Measurements from ENCODE around the gene LMF1. TPM values are rescaled to one million over a fixed set of nuclear protein-coding genes. Genes with fewer than 3 reads are reported as not detected.
A peak's percentile ranks its signal among the peaks of the same experiment; 100 is the strongest.

LMF1 gene
- total and polyA plus RNA-seq, 2 of the 13 experiments (the other 11 are each of a cell fraction or from before 2014, with no cell fraction given), result 6.8 to 8.5 TPM

DNA sequence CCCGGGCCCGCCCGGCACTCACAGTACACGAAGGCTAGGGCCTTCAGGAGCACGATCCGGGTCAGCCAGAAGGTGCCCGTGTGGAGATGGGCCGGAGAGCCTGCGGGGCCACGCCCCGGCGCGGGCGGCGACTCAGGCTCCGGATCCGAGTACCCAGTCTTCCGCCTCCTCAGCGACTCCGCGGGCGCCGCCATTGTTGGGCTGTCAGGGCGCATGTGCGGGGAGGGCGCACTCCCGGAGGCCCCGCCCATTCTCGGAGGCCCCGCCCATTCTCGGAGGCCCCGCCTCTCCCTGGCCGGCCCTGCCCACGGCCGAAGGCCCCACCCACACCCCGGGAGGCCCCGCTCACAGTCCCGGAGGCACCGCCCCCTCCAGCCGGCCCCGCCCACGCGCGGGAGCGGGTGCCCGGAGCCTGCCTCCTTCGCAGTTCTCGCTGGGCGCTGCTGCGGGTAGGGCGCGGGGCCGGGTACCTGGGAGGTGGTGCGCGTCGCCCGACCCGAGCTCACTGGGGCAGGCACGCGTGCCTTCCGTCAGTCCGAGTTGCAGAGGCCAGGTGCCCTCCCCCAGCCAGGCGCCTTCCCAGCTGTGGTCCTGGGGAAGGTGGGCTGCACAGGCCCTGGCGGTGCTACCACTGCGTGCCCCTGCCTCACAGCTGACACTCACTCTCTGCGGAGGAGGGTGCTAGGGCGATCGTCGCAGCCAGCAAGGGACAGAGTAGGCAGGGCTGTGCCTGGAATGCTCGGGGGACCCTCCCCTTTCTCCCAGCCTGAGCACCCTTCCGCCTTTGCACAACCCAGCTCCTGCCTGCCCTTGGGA is at the start of gene LMF1 (continued):
- TF ChIP-seq, protein P1, sequence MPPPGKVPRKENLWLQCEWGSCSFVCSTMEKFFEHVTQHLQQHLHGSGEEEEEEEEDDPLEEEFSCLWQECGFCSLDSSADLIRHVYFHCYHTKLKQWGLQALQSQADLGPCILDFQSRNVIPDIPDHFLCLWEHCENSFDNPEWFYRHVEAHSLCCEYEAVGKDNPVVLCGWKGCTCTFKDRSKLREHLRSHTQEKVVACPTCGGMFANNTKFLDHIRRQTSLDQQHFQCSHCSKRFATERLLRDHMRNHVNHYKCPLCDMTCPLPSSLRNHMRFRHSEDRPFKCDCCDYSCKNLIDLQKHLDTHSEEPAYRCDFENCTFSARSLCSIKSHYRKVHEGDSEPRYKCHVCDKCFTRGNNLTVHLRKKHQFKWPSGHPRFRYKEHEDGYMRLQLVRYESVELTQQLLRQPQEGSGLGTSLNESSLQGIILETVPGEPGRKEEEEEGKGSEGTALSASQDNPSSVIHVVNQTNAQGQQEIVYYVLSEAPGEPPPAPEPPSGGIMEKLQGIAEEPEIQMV (CRISPR knock-in tag; IDR thresholded peaks at IDR 0.05; ENCODE audit: low read depth), result no peak
- TF ChIP-seq, protein P2, sequence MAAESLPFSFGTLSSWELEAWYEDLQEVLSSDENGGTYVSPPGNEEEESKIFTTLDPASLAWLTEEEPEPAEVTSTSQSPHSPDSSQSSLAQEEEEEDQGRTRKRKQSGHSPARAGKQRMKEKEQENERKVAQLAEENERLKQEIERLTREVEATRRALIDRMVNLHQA (CRISPR knock-in tag; IDR thresholded peaks at IDR 0.05), result no peak
- TF ChIP-seq ZNF678 (CRISPR knock-in tag; IDR thresholded peaks at IDR 0.05) (0 out of 2 replicates have a peak, but pooled peaks have one; percentile 67), KAT8 (CRISPR knock-in tag; IDR thresholded peaks at IDR 0.05) (peak; percentile 76), HIVEP1 (CRISPR knock-in tag; IDR thresholded peaks at IDR 0.05) (peak; percentile 42; the same call in 1 of the 2 replicates), ZFP1 (CRISPR knock-in tag; IDR thresholded peaks at IDR 0.05) (no peak), POLR2AphosphoS5 (IDR thresholded peaks at IDR 0.05; ENCODE audit: low read depth, low read length) (peak; percentile 77), ZNF7 (CRISPR knock-in tag; IDR thresholded peaks at IDR 0.05) (peak; percentile 87), FOXO1 (CRISPR knock-in tag; IDR thresholded peaks at IDR 0.05) (peak; percentile 70), SAP130 (CRISPR knock-in tag; IDR thresholded peaks at IDR 0.05; ENCODE audit: low read depth) (peak; percentile 71), ZBTB49 (CRISPR knock-in tag; IDR thresholded peaks at IDR 0.05; ENCODE audit: borderline replicate concordance) (no peak), TRIM24 (CRISPR knock-in tag; IDR thresholded peaks at IDR 0.05) (peak; percentile 12; the same call in 1 of the 2 replicates), ZNF143 (CRISPR knock-in tag; IDR thresholded peaks at IDR 0.05) (peak; percentile 42; the same call in 1 of the 2 replicates), ZFY (CRISPR knock-in tag; IDR thresholded peaks at IDR 0.05) (peak; percentile 87), SMARCC2 (IDR thresholded peaks at IDR 0.05) (no peak), WIZ (CRISPR knock-in tag; IDR thresholded peaks at IDR 0.05) (peak; percentile 87; the same call in 1 of the 2 replicates), ZMAT3 (CRISPR knock-in tag; conservative IDR thresholded peaks at IDR 0.05) (peak; percentile 91), HMG20A (CRISPR knock-in tag; IDR thresholded peaks at IDR 0.05; ENCODE audit: borderline replicate concordance) (peak; percentile 51; the same call in 1 of the 2 replicates), ZNF670 (CRISPR knock-in tag; IDR thresholded peaks at IDR 0.05; ENCODE audit: borderline replicate concordance) (no peak), BRCA1 (CRISPR knock-in tag; IDR thresholded peaks at IDR 0.05) (0 out of 2 replicates have a peak, but pooled peaks have one; percentile 58), ZNF138 (CRISPR knock-in tag; IDR thresholded peaks at IDR 0.05; ENCODE audit: low read depth) (0 out of 2 replicates have a peak, but pooled peaks have one; percentile 55), EZH2 (conservative IDR thresholded peaks at IDR 0.05; ENCODE audit: low read depth, low read length) (no peak), TEAD2 (CRISPR knock-in tag; IDR thresholded peaks at IDR 0.05) (no peak), RBFOX2 (IDR thresholded peaks at IDR 0.05; ENCODE audit: low read depth, low read length) (peak; percentile 96), RFXAP (CRISPR knock-in tag; IDR thresholded peaks at IDR 0.05; ENCODE audit: borderline replicate concordance) (no peak), ZNF451 (CRISPR knock-in tag; IDR thresholded peaks at IDR 0.05) (peak; percentile 39; the same call in 1 of the 2 replicates)
- TF ChIP-seq, protein P3, sequence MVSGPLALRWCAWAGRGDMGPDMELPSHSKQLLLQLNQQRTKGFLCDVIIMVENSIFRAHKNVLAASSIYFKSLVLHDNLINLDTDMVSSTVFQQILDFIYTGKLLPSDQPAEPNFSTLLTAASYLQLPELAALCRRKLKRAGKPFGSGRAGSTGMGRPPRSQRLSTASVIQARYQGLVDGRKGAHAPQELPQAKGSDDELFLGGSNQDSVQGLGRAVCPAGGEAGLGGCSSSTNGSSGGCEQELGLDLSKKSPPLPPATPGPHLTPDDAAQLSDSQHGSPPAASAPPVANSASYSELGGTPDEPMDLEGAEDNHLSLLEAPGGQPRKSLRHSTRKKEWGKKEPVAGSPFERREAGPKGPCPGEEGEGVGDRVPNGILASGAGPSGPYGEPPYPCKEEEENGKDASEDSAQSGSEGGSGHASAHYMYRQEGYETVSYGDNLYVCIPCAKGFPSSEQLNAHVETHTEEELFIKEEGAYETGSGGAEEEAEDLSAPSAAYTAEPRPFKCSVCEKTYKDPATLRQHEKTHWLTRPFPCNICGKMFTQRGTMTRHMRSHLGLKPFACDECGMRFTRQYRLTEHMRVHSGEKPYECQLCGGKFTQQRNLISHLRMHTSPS (CRISPR knock-in tag; IDR thresholded peaks at IDR 0.05; ENCODE audit: low read depth), result peak; percentile 72

Data from HepG2 (cell line).